AG04449 (cell line): ENCODE measurements around the gene VWA2.

Experiments used
- CTCF ChIA-PET: fragments of 350-600 bp; formaldehyde crosslinking; extraction: SDS; loops from one replicate; lab custom pipeline; 2021; ENCODE audit warnings: antibody characterized with exemption; lab: Yijun Ruan, JAX
- POLR2A ChIA-PET: fragments of 400-600, 350-600 bp; formaldehyde crosslinking; extraction: SDS; loops from one replicate; lab custom pipeline; 2020; ENCODE audit warnings: antibody characterized with exemption, inconsistent platforms; lab: Yijun Ruan, JAX
- DNase-seq: peaks from one replicate; pipeline ENCODE4 v3.0.0-alpha.2; 2010; ENCODE audit warnings: low read depth, low spot score
- H3K4me3 ChIP-seq: 2 replicates; pipeline ENCODE4 v1.5.1; 2011; ENCODE audit warnings: low read depth, mild to moderate bottlenecking, control low read depth, low read length
- TF ChIP-seq, protein P1 (sequence below): IDR thresholded peaks from one replicate; pipeline ENCODE4 v1.5.1; 2011; ENCODE audit warnings: mild to moderate bottlenecking, moderate library complexity, low read length, control low read depth, inconsistent platforms; ENCODE audit not compliant: insufficient read depth; ENCODE audit errors: missing control alignments

VWA2 gene

GRCh38 chr10:114242235-114242634 is 3.2 kb downstream of the VWA2 start:
- DNase-seq = no peak
- H3K4me3 ChIP-seq = no peak overlapping the region
- ChIA-PET POLR2A (no interaction called here), CTCF (no interaction called here)
- TF ChIP-seq, protein P1, sequence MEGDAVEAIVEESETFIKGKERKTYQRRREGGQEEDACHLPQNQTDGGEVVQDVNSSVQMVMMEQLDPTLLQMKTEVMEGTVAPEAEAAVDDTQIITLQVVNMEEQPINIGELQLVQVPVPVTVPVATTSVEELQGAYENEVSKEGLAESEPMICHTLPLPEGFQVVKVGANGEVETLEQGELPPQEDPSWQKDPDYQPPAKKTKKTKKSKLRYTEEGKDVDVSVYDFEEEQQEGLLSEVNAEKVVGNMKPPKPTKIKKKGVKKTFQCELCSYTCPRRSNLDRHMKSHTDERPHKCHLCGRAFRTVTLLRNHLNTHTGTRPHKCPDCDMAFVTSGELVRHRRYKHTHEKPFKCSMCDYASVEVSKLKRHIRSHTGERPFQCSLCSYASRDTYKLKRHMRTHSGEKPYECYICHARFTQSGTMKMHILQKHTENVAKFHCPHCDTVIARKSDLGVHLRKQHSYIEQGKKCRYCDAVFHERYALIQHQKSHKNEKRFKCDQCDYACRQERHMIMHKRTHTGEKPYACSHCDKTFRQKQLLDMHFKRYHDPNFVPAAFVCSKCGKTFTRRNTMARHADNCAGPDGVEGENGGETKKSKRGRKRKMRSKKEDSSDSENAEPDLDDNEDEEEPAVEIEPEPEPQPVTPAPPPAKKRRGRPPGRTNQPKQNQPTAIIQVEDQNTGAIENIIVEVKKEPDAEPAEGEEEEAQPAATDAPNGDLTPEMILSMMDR = no peak

- no peak for DNase-seq
These were observed 4.6 kb downstream of the VWA2 start for GRCh38 chr10:114243661-114244060.

DNA sequence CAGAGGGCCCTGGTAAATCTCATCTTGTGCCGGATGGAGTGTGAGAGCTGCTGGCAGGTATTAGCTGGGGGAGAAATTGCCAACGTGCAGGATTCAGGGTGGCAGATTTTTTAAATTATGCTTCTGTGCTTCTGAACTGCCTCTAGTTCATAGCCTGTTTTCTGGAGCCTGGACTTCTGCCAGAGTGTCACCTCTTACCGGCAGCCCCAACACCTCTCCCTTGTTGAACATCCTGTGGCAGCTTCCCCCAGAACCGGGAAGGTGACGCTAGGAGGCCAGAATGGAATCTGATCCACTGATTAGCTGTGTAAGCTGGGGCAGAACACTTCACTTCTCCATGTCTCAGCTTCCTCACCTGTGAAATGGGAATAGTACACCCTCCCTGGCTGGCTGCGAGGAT is 5.1 kb downstream of the VWA2 start:
- CTCF ChIA-PET = no interaction called here
- H3K4me3 ChIP-seq = no peak overlapping the region
- TF ChIP-seq, protein P1 = no peak
- DNase-seq = no peak
- POLR2A ChIA-PET = no interaction called here

More at GRCh38 chr10:114243661-114244060, 4.6 kb downstream of the VWA2 start:
- TF ChIP-seq, protein P1 = no peak
- POLR2A ChIA-PET = no interaction called here
- CTCF ChIA-PET = no interaction called here
- no peak overlapping the region for H3K4me3 ChIP-seq

DNA sequence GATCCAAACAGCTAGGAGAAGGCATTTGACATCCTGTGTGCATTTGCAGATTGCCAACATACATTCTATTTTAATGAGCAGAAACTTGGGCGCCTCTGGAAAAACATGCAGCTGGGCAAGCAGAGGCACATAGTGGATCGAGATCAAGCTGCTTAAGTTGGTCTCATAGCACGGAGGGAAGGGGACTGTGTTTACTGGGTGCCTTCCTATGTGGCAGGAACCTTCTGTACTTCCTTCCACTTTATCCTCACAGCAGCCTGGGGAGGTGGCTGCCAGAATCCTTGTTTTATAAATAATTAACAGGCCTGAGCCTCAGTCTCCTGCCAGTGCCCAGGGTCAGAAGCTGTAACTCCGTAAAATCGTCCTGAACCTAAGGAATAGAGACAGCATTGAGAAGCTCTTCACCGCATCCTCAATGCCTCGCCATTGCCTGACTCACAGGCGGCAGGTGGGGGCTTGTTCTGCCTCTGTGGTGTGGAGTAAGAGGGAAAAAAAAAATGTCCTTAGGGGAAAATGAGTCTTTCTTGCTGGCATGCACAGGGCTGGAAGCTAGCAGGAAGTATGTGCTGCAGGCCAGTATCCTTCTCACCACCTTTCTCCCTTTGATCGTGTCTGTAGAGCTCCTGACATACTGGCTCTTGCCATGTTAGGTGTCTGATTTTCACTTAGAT is 6.2 kb downstream of the VWA2 start:
- no peak for DNase-seq
- TF ChIP-seq, protein P1 = no peak
- ChIA-PET CTCF (no interaction called here), POLR2A (no interaction called here)
- H3K4me3 ChIP-seq = no peak overlapping the region

- H3K4me3 ChIP-seq = no peak overlapping the region
- no peak for DNase-seq
- POLR2A ChIA-PET = no interaction called here
- TF ChIP-seq, protein P1 = no peak
- CTCF ChIA-PET = no interaction called here
These were observed 7.7 kb downstream of the VWA2 start for GRCh38 chr10:114246679-114247305.

DNA sequence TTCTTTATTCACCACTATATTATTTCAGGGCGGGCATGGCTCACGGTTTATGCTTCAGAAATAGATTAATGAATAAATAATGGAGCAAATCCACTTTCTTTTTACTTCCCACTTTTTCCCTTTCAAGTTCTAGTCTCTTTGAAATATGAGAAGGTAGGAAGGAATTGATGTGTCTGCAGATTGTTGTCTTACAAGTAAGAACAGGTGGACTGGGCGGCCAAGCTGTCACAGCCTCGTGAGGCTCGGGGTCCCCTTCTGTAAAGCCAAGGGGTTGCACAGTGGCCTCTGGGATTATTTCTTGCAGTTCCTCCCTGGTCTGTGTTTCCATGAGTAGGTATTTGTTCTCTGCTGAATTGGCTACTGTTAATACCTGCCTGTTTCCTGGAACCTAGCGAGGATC is 11.2 kb downstream of the VWA2 start:
- ChIA-PET CTCF (no interaction called here), POLR2A (no interaction called here)
- TF ChIP-seq, protein P1 = no peak
- no peak for DNase-seq
- H3K4me3 ChIP-seq = no peak overlapping the region
